Right lobe of liver (tissue), 6 donors: ENCODE results near the gene NEU1. TPM values are rescaled to one million over a fixed set of nuclear protein-coding genes. Genes with fewer than 3 reads are reported as not detected.

Source experiments
- ATAC-seq, 4 donors: fragments of 200-7000 bp; cut with Tn5 transposase; one replicate each; pipeline ENCODE4 v1.9.1; 2020; ENCODE audit warnings: mild to moderate bottlenecking in 4 of 4, moderate library complexity in 4 of 4
- DNase-seq, 3 donors: peaks; one replicate each; pipeline ENCODE4 v3.0.0-alpha.2; 2020
- H3K27ac ChIP-seq, 3 donors: fragments of 200-600 bp; one replicate each; pipeline ENCODE4 v1.8.0; 2022
- H3K27me3 ChIP-seq, 2 donors: fragments of 200-600 bp; one replicate each; pipeline ENCODE4 v1.8.0; 2022
- H3K36me3 ChIP-seq, 4 donors: fragments of 200-600 bp; sonication (generic) in 1 of 4; one replicate each; pipeline versions ENCODE4 v1.5.1 to v1.8.0; 2017 to 2022; ENCODE audit warnings: control low read depth in 1 of 4
- H3K4me1 ChIP-seq, 4 donors: fragments of 200-600 bp; sonication (generic) in 1 of 4; one replicate each; pipeline versions ENCODE4 v1.5.1 to v1.8.0; 2017 to 2022; ENCODE audit warnings: control low read depth in 1 of 4
- H3K4me3 ChIP-seq, 3 donors: fragments of 200-600 bp; one replicate each; pipeline ENCODE4 v1.8.0; 2022
- H3K9me3 ChIP-seq, 4 donors: fragments of 200-600 bp; sonication (generic) in 1 of 4; one replicate each; pipeline versions ENCODE4 v1.5.1 to v1.8.0; 2017 to 2022; ENCODE audit warnings: control low read depth in 1 of 4
- CTCF ChIP-seq, 4 donors: fragments of 200-600 bp in 3 of 4; fragments of 450-650 bp in 1 of 4; IDR thresholded peaks; one replicate each; pipeline versions ENCODE4 v1.5.1 to v1.8.0; 2016 to 2022; ENCODE audit warnings: antibody characterized with exemption in 4 of 4, mild to moderate bottlenecking in 2 of 4
- POLR2A ChIP-seq: fragments of 450-650 bp; IDR thresholded peaks from one replicate; pipeline ENCODE4 v1.6.1; 2017; ENCODE audit warnings: antibody characterized with exemption, mild to moderate bottlenecking
- WGBS: methylation state at CpG from one replicate; pipeline ENCODE4 v1.1.6; 2018; ENCODE audit warnings: low coverage, low lambda C conversion rate; ENCODE audit not compliant: insufficient coverage; ENCODE audit errors: missing lambda C conversion rate; 5-methylcytosine and 5-hydroxymethylcytosine counted together
- intact Hi-C, 2 donors: fragments of 100-400 bp; cut with DNase I; formaldehyde crosslinking; loops; one replicate each; pipeline versions ENCODE4 v1.11.2 to v1.14.1; 2022
- total RNA-seq, 6 experiments: library from RNA; depleted of rRNA in 2 of 6; stranded (reverse); fragments of >200 nt in 2 of 6; fragmentation: NEBNext Ultra II Directional in 3 of 6; extraction: Animal tissue kit (Norgen Biotek cat#: 25700) in 3 of 6; gene quantifications; one replicate each; pipeline versions ENCODE4 v1.1.0 to v1.2.4, GENCODE V29; 2016 to 2023
- donor health status: DM: no; HTN: yes; CAD: no.
- donor health status: DM: no; HTN: no; CAD: no.
- donor health status: DM: no; HTN: no; CAD: no.
- donor health status: DM: no; HTN: yes; CAD: no.
- donor health status: DM: no; HTN: yes; CAD: no.

Gene NEU1
- total RNA-seq, 6 experiments from 2014 or later, result 20.3 to 44.8 (median 34.1) TPM

GRCh38 chr6:31831350-31832215, 31.0 kb downstream of the NEU1 start:
- no peaks in the 10 kb centered on the region for H3K9me3 ChIP-seq
- intact Hi-C loops, result loop anchor here (10.0 kb wide), 1 partner anchor 57 kb away; the partner anchor contains the start of gene VWA7 (in 2 of the 2)
- peaks cover 0 to 31% (median 6%) of the 10 kb centered on the region in 4 donors for H3K4me1 ChIP-seq
- DNase-seq (no peak), ATAC-seq (no peak)
- no peaks in the 10 kb centered on the region for H3K27me3 ChIP-seq
- peaks cover 0 to 3% (median 0%) of the 10 kb centered on the region in 4 donors for H3K36me3 ChIP-seq
- peak overlapping the region in 1 of 3 donors; percentile 68 for H3K4me3 ChIP-seq
- H3K27ac ChIP-seq, result peak overlapping the region in 2 of 3 donors; percentile 75 to 91
- WGBS, result 72% methylated on average over 15 of the region's 15 CpGs
- TF ChIP-seq CTCF (IDR thresholded peaks at IDR 0.05) (no peak), POLR2A (no peak)

- TF ChIP-seq CTCF (IDR thresholded peaks at IDR 0.05), result no peak
- TF ChIP-seq POLR2A, result no peak
- peaks cover 0 to 31% (median 4%) of the 10 kb centered on the region in 4 donors for H3K4me1 ChIP-seq
Observed at GRCh38 chr6:31830886-31831335, 31.7 kb downstream of the NEU1 start.

GRCh38 chr6:31829633-31830283, 32.9 kb downstream of the NEU1 start:
- intact Hi-C loops, result loop anchor here (10.0 kb wide), 1 partner anchor 55 kb away; the partner anchor contains the start of gene VWA7 (in 2 of the 2)
- DNase-seq (peak in 1 of 3 donors; percentile 74), ATAC-seq (peak in 3 of 4 donors; percentile 0 to 4 (median 1))
- Histone ChIP-seq H3K4me3 (peak overlapping the region; percentile 36 to 68 (median 62)), H3K36me3 (peaks cover 0 to 3% (median 0%) of the 10 kb centered on the region in 4 donors), H3K4me1 (peaks cover 0 to 33% (median 4%) of the 10 kb centered on the region in 4 donors), H3K27ac (peak overlapping the region; percentile 75 to 91 (median 90)), H3K9me3 (no peaks in the 10 kb centered on the region), H3K27me3 (no peaks in the 10 kb centered on the region)
- WGBS, result 0% methylated on average over 14 of the region's 15 CpGs
- no peak for TF ChIP-seq POLR2A
- TF ChIP-seq CTCF (IDR thresholded peaks at IDR 0.05), result peak; percentile 28 to 41 (median 37)

More at GRCh38 chr6:31830886-31831335, 31.7 kb downstream of the NEU1 start:
- intact Hi-C loops, result loop anchor here (10.0 kb wide), 1 partner anchor 56 kb away; the partner anchor contains the start of gene VWA7 (in 2 of the 2)
- Histone ChIP-seq H3K4me3 (peak overlapping the region; percentile 36 to 68 (median 62)), H3K9me3 (no peaks in the 10 kb centered on the region), H3K27me3 (no peaks in the 10 kb centered on the region), H3K36me3 (peaks cover 0 to 3% (median 0%) of the 10 kb centered on the region in 4 donors), H3K27ac (peak overlapping the region; percentile 75 to 91 (median 90))
- no peak for DNase-seq
- WGBS, result 53% methylated on average over 6 of the region's 6 CpGs
- no peak for ATAC-seq

GRCh38 chr6:31827286-31828079, 35.1 kb downstream of the NEU1 start, which contains the start of gene HSPA1B:
TSS of gene HSPA1B (plus strand) at chr6:31827738. CDS start at chr6:31827951, 213 bp downstream.
- TF ChIP-seq CTCF (IDR thresholded peaks at IDR 0.05) (no peak), POLR2A (peak; percentile 100)
- peak within 1 kb of the TSS; percentile 26 to 54 (median 48) for H3K4me3 ChIP-seq
- H3K27ac ChIP-seq, result peak within 1 kb of the TSS; percentile 87 to 98 (median 90)
- intact Hi-C loops, result no loop called here
- no peaks in the 10 kb centered on the region for H3K9me3 ChIP-seq
- H3K27me3 ChIP-seq, result no peaks in the 10 kb centered on the region
- peaks cover 0 to 29% (median 7%) of the 10 kb centered on the region in 4 donors for H3K4me1 ChIP-seq
- DNase-seq (peak; percentile 97 to 99 (median 99)), ATAC-seq (peak; percentile 45 to 91 (median 69))
- peaks cover 0 to 3% (median 0%) of the 10 kb centered on the region in 4 donors for H3K36me3 ChIP-seq
- WGBS, result under 1% methylated on average over 16 of the region's 56 CpGs
